Gastrocnemius medialis (tissue), 4 donors: ENCODE data around the gene DNPEP. TPM values are rescaled to one million over a fixed set of nuclear protein-coding genes. Genes with fewer than 3 reads are reported as not detected.

Experiments
- ATAC-seq, 2 donors: fragments of 150-250 bp; one replicate each; pipeline ENCODE4 v1.9.1; 2016
- DNase-seq, 2 donors: peaks; one replicate each; pipeline ENCODE4 v3.0.0-alpha.2; 2019
- H3K27ac ChIP-seq, 4 donors: fragments of 200-600 bp; sonication (generic); 1 replicate in 1 of 4; 2 replicates in 3 of 4; pipeline ENCODE4 v1.5.1; 2016 to 2018; ENCODE audit warnings: mild to moderate bottlenecking in 2 of 4, moderate library complexity in 1 of 4
- H3K27me3 ChIP-seq, 3 donors: fragments of 200-600 bp; sonication (generic) in 2 of 3; 1 replicate in 1 of 3; 2 replicates in 2 of 3; pipeline versions ENCODE4 v1.5.1 to v1.6.0; 2016 to 2019; ENCODE audit warnings: mild to moderate bottlenecking in 1 of 3, moderate library complexity in 1 of 3
- H3K36me3 ChIP-seq, 2 donors: fragments of 200-600 bp; sonication (generic) in 1 of 2; one replicate each; pipeline ENCODE4 v1.5.1; 2017 to 2018
- H3K4me1 ChIP-seq, 2 donors: fragments of 200-600 bp; sonication (generic) in 1 of 2; one replicate each; pipeline ENCODE4 v1.5.1; 2016 to 2017; ENCODE audit warnings: mild to moderate bottlenecking in 2 of 2
- H3K4me3 ChIP-seq, 4 donors: fragments of 200-600 bp; sonication (generic) in 3 of 4; 1 replicate in 1 of 4; 2 replicates in 3 of 4; pipeline ENCODE4 v1.5.1; 2016 to 2019; ENCODE audit warnings: mild to moderate bottlenecking in 2 of 4
- H3K9me3 ChIP-seq, 3 donors: fragments of 200-600 bp; sonication (generic) in 2 of 3; 1 replicate in 1 of 3; 2 replicates in 2 of 3; pipeline ENCODE4 v1.5.1; 2016 to 2019
- CTCF ChIP-seq, 5 experiments: fragments of 450-650 bp in 3 of 5; fragments of 200-600 bp in 2 of 5; sonication (generic) in 2 of 5; IDR thresholded peaks in 4 of 5; conservative IDR thresholded peaks in 1 of 5; 1 replicate in 4 of 5; 2 replicates in 1 of 5; pipeline ENCODE4 v1.5.1; 2016 to 2019; ENCODE audit warnings: antibody characterized with exemption in 5 of 5, mild to moderate bottlenecking in 3 of 5, moderate library complexity in 3 of 5
- POLR2A ChIP-seq, 2 donors: fragments of 450-650 bp; IDR thresholded peaks; one replicate each; pipeline ENCODE4 v1.6.1; 2017; ENCODE audit warnings: antibody characterized with exemption in 2 of 2, mild to moderate bottlenecking in 2 of 2, moderate library complexity in 2 of 2
- in situ Hi-C, 4 donors: fragments of 200-750 bp; cut with MboI; loops; one replicate each; pipeline versions ENCODE4 v1.15.0 to v1.8.0; 2017; ENCODE audit warnings: low sequenced_read_pairs in 4 of 4
- intact Hi-C: fragments of 100-400 bp; cut with DNase I; formaldehyde crosslinking; loops from one replicate; pipeline ENCODE4 v1.15.1; 2023; ENCODE audit warnings: low total_unique reads
- total RNA-seq, 4 donors: library from RNA; depleted of rRNA; stranded (reverse); fragments of >200 nt; gene quantifications; one replicate each; pipeline versions ENCODE4 v1.1.0 to v1.2.3, GENCODE V29; 2016

DNPEP gene
- total RNA-seq, 4 donors from 2014 or later, result 56.0 to 147 (median 65.3) TPM

GRCh38 chr2:219358170-219359075, 29.3 kb downstream of the DNPEP start:
- no peak for DNase-seq
- H3K4me3 ChIP-seq, result peak overlapping the region; percentile 10 to 36 (median 28)
- H3K4me1 ChIP-seq, result peaks cover 15 to 21% of the 10 kb centered on the region in 2 donors
- H3K9me3 ChIP-seq, result no peaks in the 10 kb centered on the region
- intact Hi-C loops, result no loop called here
- no peak for ATAC-seq
- TF ChIP-seq CTCF (IDR thresholded peaks at IDR 0.05 in 4 of 5, conservative IDR thresholded peaks at IDR 0.05 in 1 of 5) (no peak), POLR2A (IDR thresholded peaks at IDR 0.05) (no peak)
- H3K27ac ChIP-seq, result no peak overlapping the region
- peaks cover 36 to 44% (median 37%) of the 10 kb centered on the region in 3 donors for H3K27me3 ChIP-seq
- in situ Hi-C loops, result no loop called here
- H3K36me3 ChIP-seq, result no peaks in the 10 kb centered on the region

- H3K9me3 ChIP-seq, result no peaks in the 10 kb centered on the region
- H3K27me3 ChIP-seq, result peaks cover 36 to 46% (median 37%) of the 10 kb centered on the region in 3 donors
- no peak overlapping the region for H3K4me3 ChIP-seq
- ATAC-seq, result no peak
- intact Hi-C loops (no loop called here), in situ Hi-C loops (no loop called here)
- H3K36me3 ChIP-seq, result no peaks in the 10 kb centered on the region
- no peak for TF ChIP-seq CTCF (IDR thresholded peaks at IDR 0.05 in 4 of 5, conservative IDR thresholded peaks at IDR 0.05 in 1 of 5)
- no peak for TF ChIP-seq POLR2A (IDR thresholded peaks at IDR 0.05)
- peaks cover 0 to 8% of the 10 kb centered on the region in 2 donors for H3K4me1 ChIP-seq
- H3K27ac ChIP-seq, result no peak overlapping the region
- DNase-seq, result no peak
These were observed 30.9 kb downstream of the DNPEP start for GRCh38 chr2:219356834-219357233.

GRCh38 chr2:219354582-219354981, 33.1 kb downstream of the DNPEP start:
- peaks cover 0 to 8% of the 10 kb centered on the region in 2 donors for H3K4me1 ChIP-seq
- no peak for ATAC-seq
- no peaks in the 10 kb centered on the region for H3K36me3 ChIP-seq
- H3K27ac ChIP-seq, result no peak overlapping the region
- no peak overlapping the region for H3K4me3 ChIP-seq
- intact Hi-C loops (no loop called here), in situ Hi-C loops (no loop called here)
- H3K9me3 ChIP-seq, result no peaks in the 10 kb centered on the region
- TF ChIP-seq CTCF (IDR thresholded peaks at IDR 0.05 in 4 of 5, conservative IDR thresholded peaks at IDR 0.05 in 1 of 5) (no peak), POLR2A (IDR thresholded peaks at IDR 0.05) (no peak)
- no peak for DNase-seq
- H3K27me3 ChIP-seq, result peaks cover 36 to 44% (median 37%) of the 10 kb centered on the region in 3 donors

GRCh38 chr2:219353129-219353528, 34.6 kb downstream of the DNPEP start:
- Histone ChIP-seq H3K4me3 (no peak overlapping the region), H3K4me1 (peaks cover 0 to 3% of the 10 kb centered on the region in 2 donors), H3K27ac (no peak overlapping the region), H3K36me3 (no peaks in the 10 kb centered on the region), H3K9me3 (no peaks in the 10 kb centered on the region), H3K27me3 (peaks cover 26 to 32% (median 29%) of the 10 kb centered on the region in 3 donors)
- DNase-seq (no peak), ATAC-seq (no peak)
- intact Hi-C loops (no loop called here), in situ Hi-C loops (no loop called here)
- TF ChIP-seq POLR2A (IDR thresholded peaks at IDR 0.05) (no peak), CTCF (IDR thresholded peaks at IDR 0.05 in 4 of 5, conservative IDR thresholded peaks at IDR 0.05 in 1 of 5) (no peak)
